ENCODE measurements around the gene RDH12.

The RDH12 gene

GRCh38 chr14:67778792-67779191 lies 77.1 kb downstream of the RDH12 start:
- TF ChIP-seq CTCF (IDR thresholded peaks at IDR 0.05; ENCODE audit: control extremely low read depth, extremely low read depth, low read depth, missing control alignments): no peak
- DNase-seq (ENCODE audit: extremely low spot score): no peak
- ChIA-PET CTCF (interaction anchor here (1.7 kb wide), 2 partner anchors 10 to 74 kb away, joined by 3 to 4 read pairs; no protein-coding TSS in a partner anchor), POLR2A (no interaction called here)

GRCh38 chr14:67782090-67782489 lies 80.4 kb downstream of the RDH12 start:
- ChIA-PET CTCF (interaction anchor here (1.4 kb wide), 1 partner anchor 13 kb away, joined by 7 read pairs; no protein-coding TSS in a partner anchor), POLR2A (no interaction called here)
- no peak for DNase-seq (ENCODE audit: extremely low spot score)
- no peak for TF ChIP-seq CTCF (IDR thresholded peaks at IDR 0.05; ENCODE audit: control extremely low read depth, extremely low read depth, low read depth, missing control alignments)

Measured in GM10248 (cell line).